ENCODE data around the gene CYP2W1.
"Not testable (repeated sequence)": the region's sequence is repeated elsewhere in the genome, so short reads cannot be mapped to it uniquely, and the experiment has no call there.

DNA sequence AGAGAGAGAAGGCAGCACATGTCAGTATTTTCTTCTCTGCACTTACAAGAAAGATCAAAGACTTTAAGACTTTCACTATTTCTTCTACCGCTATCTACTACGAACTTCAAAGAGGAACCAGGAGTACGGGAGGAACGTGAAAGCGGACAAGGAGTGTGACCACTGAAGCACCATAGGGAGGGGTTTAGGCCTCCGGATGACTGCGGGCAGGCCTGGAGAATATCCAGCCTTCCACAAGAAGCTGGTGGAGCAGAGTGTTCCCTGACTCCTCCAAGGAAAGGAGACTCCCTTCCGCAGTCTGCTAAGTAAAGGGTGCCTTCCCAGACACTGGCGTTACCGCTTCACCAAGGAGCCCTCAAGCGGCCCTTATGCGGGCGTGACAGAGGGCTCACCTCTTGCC, 22.0 kb upstream of the CYP2W1 start:
- TF ChIP-seq, protein P1, sequence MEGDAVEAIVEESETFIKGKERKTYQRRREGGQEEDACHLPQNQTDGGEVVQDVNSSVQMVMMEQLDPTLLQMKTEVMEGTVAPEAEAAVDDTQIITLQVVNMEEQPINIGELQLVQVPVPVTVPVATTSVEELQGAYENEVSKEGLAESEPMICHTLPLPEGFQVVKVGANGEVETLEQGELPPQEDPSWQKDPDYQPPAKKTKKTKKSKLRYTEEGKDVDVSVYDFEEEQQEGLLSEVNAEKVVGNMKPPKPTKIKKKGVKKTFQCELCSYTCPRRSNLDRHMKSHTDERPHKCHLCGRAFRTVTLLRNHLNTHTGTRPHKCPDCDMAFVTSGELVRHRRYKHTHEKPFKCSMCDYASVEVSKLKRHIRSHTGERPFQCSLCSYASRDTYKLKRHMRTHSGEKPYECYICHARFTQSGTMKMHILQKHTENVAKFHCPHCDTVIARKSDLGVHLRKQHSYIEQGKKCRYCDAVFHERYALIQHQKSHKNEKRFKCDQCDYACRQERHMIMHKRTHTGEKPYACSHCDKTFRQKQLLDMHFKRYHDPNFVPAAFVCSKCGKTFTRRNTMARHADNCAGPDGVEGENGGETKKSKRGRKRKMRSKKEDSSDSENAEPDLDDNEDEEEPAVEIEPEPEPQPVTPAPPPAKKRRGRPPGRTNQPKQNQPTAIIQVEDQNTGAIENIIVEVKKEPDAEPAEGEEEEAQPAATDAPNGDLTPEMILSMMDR (IDR thresholded peaks at IDR 0.05 in 4 of 5, conservative IDR thresholded peaks at IDR 0.05 in 1 of 5) = not testable (repeated sequence)
- not testable (repeated sequence) for TF ChIP-seq POLR2A (IDR thresholded peaks at IDR 0.05)

Measured in gastrocnemius medialis (tissue), 4 donors.